Heart right ventricle (tissue), 16 donors: ENCODE data around the gene UBR7. TPM values are rescaled to one million over a fixed set of nuclear protein-coding genes. Genes with fewer than 3 reads are reported as not detected.

Experiments used
- ATAC-seq, 8 donors: fragments of 200-7000 bp; cut with Tn5 transposase; one replicate each; pipeline ENCODE4 v1.9.1; 2020; ENCODE audit warnings: mild to moderate bottlenecking in 8 of 8, moderate library complexity in 8 of 8, moderate number of reproducible peaks in 1 of 8
- DNase-seq, 2 donors: peaks; one replicate each; pipeline ENCODE4 v3.0.0-alpha.2; 2020
- H3K27ac ChIP-seq, 10 donors: fragments of 200-600 bp; sonication (generic) in 2 of 10; one replicate each; pipeline versions ENCODE4 v1.5.0 to v1.8.0; 2020 to 2022; ENCODE audit warnings: mild to moderate bottlenecking in 3 of 10
- H3K27me3 ChIP-seq, 7 donors: fragments of 200-600 bp; one replicate each; pipeline ENCODE4 v1.8.0; 2021 to 2022; ENCODE audit warnings: mild to moderate bottlenecking in 2 of 7
- H3K36me3 ChIP-seq, 9 donors: fragments of 200-600 bp; sonication (generic) in 1 of 9; one replicate each; pipeline versions ENCODE4 v1.5.0 to v1.8.0; 2020 to 2022; ENCODE audit warnings: mild to moderate bottlenecking in 2 of 9
- H3K4me1 ChIP-seq, 9 donors: fragments of 200-600 bp; sonication (generic) in 1 of 9; one replicate each; pipeline versions ENCODE4 v1.5.0 to v1.8.0; 2020 to 2022; ENCODE audit warnings: mild to moderate bottlenecking in 4 of 9
- H3K4me3 ChIP-seq, 10 donors: fragments of 200-600 bp; sonication (generic) in 2 of 10; one replicate each; pipeline versions ENCODE4 v1.5.0 to v1.8.0; 2020 to 2022; ENCODE audit warnings: mild to moderate bottlenecking in 7 of 10, moderate library complexity in 2 of 10
- H3K9me3 ChIP-seq, 11 donors: fragments of 200-600 bp in 10 of 11; sonication (generic) in 2 of 11; one replicate each; pipeline versions ENCODE4 v1.5.0 to v1.8.0; 2013 to 2022; ENCODE audit warnings: mild to moderate bottlenecking in 2 of 11, control low read depth in 1 of 11, moderate library complexity in 1 of 11
- WGBS, 2 donors: extraction: QIAGEN DNeasy Blood & Tissue Kit; methylation state at CpG; one replicate each; pipeline ENCODE4 v1.1.7; 2013; ENCODE audit warnings: inconsistent platforms in 1 of 2; 5-methylcytosine and 5-hydroxymethylcytosine counted together
- intact Hi-C, 10 donors: fragments of 100-400 bp; cut with DNase I; formaldehyde crosslinking; loops; one replicate each; pipeline versions ENCODE4 v1.11.1 to v1.14.2; 2022
- polyA plus RNA-seq, 2 donors: library from polyadenylated mRNA; stranded (reverse); fragments of 200-250 nt; gene quantifications; one replicate each; pipeline ENCODE4 v1.2.3, GENCODE V29; 2013
- total RNA-seq, 10 donors: library from RNA; stranded (reverse); fragmentation: NEBNext Ultra II Directional in 3 of 10; extraction: Animal tissue kit (Norgen Biotek cat#: 25700) in 3 of 10; gene quantifications; one replicate each; pipeline versions ENCODE4 v1.2.1 to v1.2.4, GENCODE V29; 2021 to 2023
- TF ChIP-seq, protein P1 (sequence below), 9 donors: fragments of 200-600 bp; sonication (generic) in 2 of 9; IDR thresholded peaks; one replicate each; pipeline versions ENCODE4 v1.5.0 to v1.8.0; 2021 to 2022; ENCODE audit warnings: antibody characterized with exemption in 9 of 9, mild to moderate bottlenecking in 5 of 9, moderate library complexity in 1 of 9
- donor health status: Arrhythmogenic right ventricular cardiomyopathy.
- donor health status: ischemic (EF 13 %, LVEDD 7.1; RV severe dilation, severe dysfunction).
- donor health status: healthy with polysubstance abuse.
- donor health status: DM: no; HTN: yes; CAD: no.
- donor health status: DM: no; HTN: no; CAD: no.
- donor health status: ischemic (EF 25% LVEDD 6.9; RV normal size, moderate dysfunction).
- donor health status: ischemic (EF 25% LVEDD 5.7; RV mildly dilated, moderate dysfunction).
- donor health status: healthy.
- donor health status: DM: yes; HTN: yes; CAD: no.
- donor health status: Ischemic cardiomyopathy.
- donor health status: ischemic (EF 35%, LVEDD 5.7; RV mildly dilated, moderate dysfunction).
- donor health status: nonischemic (EF 11% LVEDD 7.7; RV severe dilation, severe dysfunction).
- donor health status: DM: yes; HTN: yes; CAD: no.
- donor health status: PGD.
- donor health status: ischemic (EF 29% LVEDD 5.4; RV normal size, mild dysfunction).
- donor health status: nonischemic (EF 23%, LVEDD 6.1; RV moderate dilation, normal function).

The UBR7 gene
- total and polyA plus RNA-seq, 12 donors, result 7.8 to 28.3 (median 21.1) TPM

DNA sequence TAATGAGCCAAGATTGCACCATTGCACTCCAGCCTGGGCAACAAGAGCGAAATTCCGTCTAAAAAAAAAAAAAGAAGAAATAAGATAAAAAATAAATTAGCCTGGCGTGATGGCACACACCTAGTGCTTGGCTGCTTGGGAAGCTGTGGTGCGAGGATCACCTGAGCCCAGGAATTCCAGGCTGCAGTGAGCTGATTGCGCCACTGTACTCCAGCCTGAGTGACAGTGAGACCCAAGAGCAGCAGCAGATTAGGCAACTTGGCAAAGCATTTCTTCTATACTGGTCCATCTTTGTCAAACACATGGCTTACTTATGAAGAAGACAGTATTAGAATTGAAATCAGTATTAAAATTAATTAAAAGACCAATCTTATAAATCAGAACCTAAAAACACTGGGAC, 6.5 kb upstream of the UBR7 start:
- H3K4me3 ChIP-seq, result no peak overlapping the region
- intact Hi-C loops, result loop anchor here in 1 of 10 donors (10.0 kb wide), 1 partner anchor 134 kb away; the partner anchor contains the start of gene BTBD7
- peaks cover 0 to 15% (median 9%) of the 10 kb centered on the region in 9 donors for H3K4me1 ChIP-seq
- peaks cover 0 to 22% (median 0%) of the 10 kb centered on the region in 9 donors for H3K36me3 ChIP-seq
- H3K9me3 ChIP-seq, result no peaks in the 10 kb centered on the region
- TF ChIP-seq, protein P1, sequence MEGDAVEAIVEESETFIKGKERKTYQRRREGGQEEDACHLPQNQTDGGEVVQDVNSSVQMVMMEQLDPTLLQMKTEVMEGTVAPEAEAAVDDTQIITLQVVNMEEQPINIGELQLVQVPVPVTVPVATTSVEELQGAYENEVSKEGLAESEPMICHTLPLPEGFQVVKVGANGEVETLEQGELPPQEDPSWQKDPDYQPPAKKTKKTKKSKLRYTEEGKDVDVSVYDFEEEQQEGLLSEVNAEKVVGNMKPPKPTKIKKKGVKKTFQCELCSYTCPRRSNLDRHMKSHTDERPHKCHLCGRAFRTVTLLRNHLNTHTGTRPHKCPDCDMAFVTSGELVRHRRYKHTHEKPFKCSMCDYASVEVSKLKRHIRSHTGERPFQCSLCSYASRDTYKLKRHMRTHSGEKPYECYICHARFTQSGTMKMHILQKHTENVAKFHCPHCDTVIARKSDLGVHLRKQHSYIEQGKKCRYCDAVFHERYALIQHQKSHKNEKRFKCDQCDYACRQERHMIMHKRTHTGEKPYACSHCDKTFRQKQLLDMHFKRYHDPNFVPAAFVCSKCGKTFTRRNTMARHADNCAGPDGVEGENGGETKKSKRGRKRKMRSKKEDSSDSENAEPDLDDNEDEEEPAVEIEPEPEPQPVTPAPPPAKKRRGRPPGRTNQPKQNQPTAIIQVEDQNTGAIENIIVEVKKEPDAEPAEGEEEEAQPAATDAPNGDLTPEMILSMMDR (IDR thresholded peaks at IDR 0.05), result no peak
- H3K27me3 ChIP-seq, result no peaks in the 10 kb centered on the region
- 96 to 99% methylated on average over 5 of the region's 5 CpGs for WGBS, 2 donors
- no peak for ATAC-seq
- H3K27ac ChIP-seq, result no peak overlapping the region
- DNase-seq, result no peak

GRCh38 chr14:93201155-93201704, 5.8 kb upstream of the UBR7 start:
- TF ChIP-seq, protein P1 (IDR thresholded peaks at IDR 0.05), result no peak
- peaks cover 0 to 19% (median 12%) of the 10 kb centered on the region in 9 donors for H3K4me1 ChIP-seq
- no peaks in the 10 kb centered on the region for H3K9me3 ChIP-seq
- no peak for DNase-seq
- intact Hi-C loops, result loop anchor here in 1 of 10 donors (10.0 kb wide), 1 partner anchor 134 kb away; the partner anchor contains the start of gene BTBD7
- no peak overlapping the region for H3K27ac ChIP-seq
- no peak overlapping the region for H3K4me3 ChIP-seq
- WGBS, 2 donors, result 91 to 92% methylated on average over 7 of the region's 7 CpGs
- no peak for ATAC-seq
- H3K27me3 ChIP-seq, result no peaks in the 10 kb centered on the region
- H3K36me3 ChIP-seq, result peaks cover 0 to 22% (median 0%) of the 10 kb centered on the region in 9 donors

DNA sequence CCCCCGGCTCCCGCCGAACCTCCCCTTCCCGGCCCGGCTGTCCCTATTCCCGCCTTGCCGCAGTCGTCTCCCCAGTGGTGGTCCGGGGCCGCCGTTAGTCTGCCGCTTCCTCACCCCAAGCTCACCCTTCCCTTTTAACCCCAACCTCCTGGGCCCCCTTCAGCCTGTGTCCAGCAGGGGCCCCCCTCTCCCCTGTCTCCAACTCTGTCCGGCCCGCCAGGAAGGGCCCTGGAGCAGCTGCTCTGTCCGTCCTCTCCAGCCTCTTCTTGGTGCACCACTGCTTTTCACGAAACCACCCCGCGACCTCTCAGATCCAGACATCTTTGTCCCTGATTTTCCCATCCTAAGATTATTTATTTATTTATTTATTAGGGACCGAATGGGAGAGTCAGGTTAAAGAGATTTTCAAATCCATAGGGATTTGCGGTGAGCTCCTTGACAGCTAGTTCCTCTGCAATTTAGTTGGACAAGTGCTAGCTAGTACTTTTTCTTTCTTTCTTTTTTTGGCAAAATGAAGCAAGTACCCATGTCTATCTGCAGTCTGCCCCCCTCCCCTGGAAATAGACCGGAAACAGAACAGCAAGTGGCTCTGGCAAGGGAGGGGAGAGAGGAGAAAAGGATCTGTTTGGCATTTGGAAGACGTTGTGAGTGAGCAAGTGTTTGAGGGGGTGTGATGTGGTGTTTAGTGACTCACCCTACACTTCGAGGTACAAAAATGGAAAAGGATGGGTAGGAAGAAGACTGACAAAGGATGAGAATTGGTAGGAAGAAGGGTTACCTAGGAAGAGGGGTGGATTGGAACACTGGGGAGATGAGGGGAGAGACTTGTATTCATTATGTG, 632 bp downstream of the UBR7 start:
- intact Hi-C loops, result loop anchor here in 4 of 10 donors (1.0 to 10.0 kb wide), 5 partner anchors 23 to 411 kb away; partner anchors contain the start of genes BTBD7 (in 3 of the 4), MOAP1 (in 3 of the 4) and LYSET (in 2 of the 4)
- Histone ChIP-seq H3K4me3 (peak overlapping the region; percentile 58 to 98 (median 85)), H3K27ac (peak overlapping the region in 9 of 10 donors; percentile 83 to 93 (median 90)), H3K27me3 (no peaks in the 10 kb centered on the region), H3K4me1 (peaks cover 0 to 44% (median 27%) of the 10 kb centered on the region in 9 donors), H3K9me3 (no peaks in the 10 kb centered on the region), H3K36me3 (peaks cover 0 to 42% (median 13%) of the 10 kb centered on the region in 9 donors)
- ATAC-seq (peak; percentile 75 to 90 (median 82)), DNase-seq (peak in 1 of 2 donors; percentile 54)
- TF ChIP-seq, protein P1 (IDR thresholded peaks at IDR 0.05), result peak in 6 of 9 donors; percentile 32 to 56 (median 44)
- 1% methylated on average over 20 to 23 of the region's 23 CpGs for WGBS, 2 donors

GRCh38 chr14:93212432-93212831, 5.4 kb downstream of the UBR7 start:
- no peaks in the 10 kb centered on the region for H3K27me3 ChIP-seq
- ATAC-seq, result no peak
- TF ChIP-seq, protein P1 (IDR thresholded peaks at IDR 0.05), result no peak
- H3K9me3 ChIP-seq, result no peaks in the 10 kb centered on the region
- H3K27ac ChIP-seq, result no peak overlapping the region
- DNase-seq, result no peak
- 47 to 58% methylated on average over 3 of the region's 3 CpGs for WGBS, 2 donors
- peaks cover 0 to 78% (median 47%) of the 10 kb centered on the region in 9 donors for H3K36me3 ChIP-seq
- H3K4me1 ChIP-seq, result peaks cover 0 to 25% (median 16%) of the 10 kb centered on the region in 9 donors
- H3K4me3 ChIP-seq, result no peak overlapping the region
- intact Hi-C loops, result loop anchor here in 3 of 10 donors (10.0 kb wide), 1 partner anchor 402 kb away; no protein-coding TSS in a partner anchor
